ENCODE data around the gene ANKRD23. TPM values are rescaled to one million over a fixed set of nuclear protein-coding genes. Genes with fewer than 3 reads are reported as not detected.

The ANKRD23 gene
- total and polyA plus RNA-seq, 2 of the 13 experiments (the other 11 are each of a cell fraction or from before 2014, with no cell fraction given) = 1.5 to 1.6 TPM

GRCh38 chr2:96816836-96817702 lies 26.8 kb downstream of the ANKRD23 start (continued):
- TF ChIP-seq FOXA1 (IDR thresholded peaks at IDR 0.05) = no peak
- 0 out of 2 replicates have a peak, but pooled peaks have one; percentile 11 for TF ChIP-seq FOXA1 (CRISPR knock-in tag; IDR thresholded peaks at IDR 0.05)
- TF ChIP-seq ZNF580 (CRISPR knock-in tag; IDR thresholded peaks at IDR 0.05; ENCODE audit: borderline replicate concordance, low read depth) = no peak
- 0 out of 2 replicates have a peak, but pooled peaks have one; percentile 4 for TF ChIP-seq CTCF (CRISPR knock-in tag; IDR thresholded peaks at IDR 0.05)
- no peak for TF ChIP-seq TMF1 (CRISPR knock-in tag; IDR thresholded peaks at IDR 0.05; ENCODE audit: low read depth)
- no peak for TF ChIP-seq PLRG1 (conservative IDR thresholded peaks at IDR 0.05)
- no peak for TF ChIP-seq AKNA (CRISPR knock-in tag; IDR thresholded peaks at IDR 0.05; ENCODE audit: borderline replicate concordance)
- TF ChIP-seq KDM4B (CRISPR knock-in tag; IDR thresholded peaks at IDR 0.05) = no peak
- no peak for TF ChIP-seq TRAFD1 (CRISPR knock-in tag; IDR thresholded peaks at IDR 0.05; ENCODE audit: borderline replicate concordance)
- no peak for TF ChIP-seq PHF21A (CRISPR knock-in tag; IDR thresholded peaks at IDR 0.05)
- no peak for TF ChIP-seq MEF2D (CRISPR knock-in tag; IDR thresholded peaks at IDR 0.05)
- TF ChIP-seq ZNF510 (CRISPR knock-in tag; IDR thresholded peaks at IDR 0.05; ENCODE audit: low read depth) = 0 out of 2 replicates have a peak, but pooled peaks have one; percentile 28
- no peak for TF ChIP-seq FOXJ3 (CRISPR knock-in tag; IDR thresholded peaks at IDR 0.05; ENCODE audit: borderline replicate concordance)
- TF ChIP-seq SRSF4 (IDR thresholded peaks at IDR 0.05; ENCODE audit: low read depth, low read length, poor library complexity, severe bottlenecking) = no peak
- TF ChIP-seq YY1 (IDR thresholded peaks at IDR 0.05; ENCODE audit: insufficient read depth, insufficient replicate concordance, low read depth, low read length) = no peak
- TF ChIP-seq BRD4 (CRISPR knock-in tag; IDR thresholded peaks at IDR 0.05) = no peak
- TF ChIP-seq EEA1 (CRISPR knock-in tag; IDR thresholded peaks at IDR 0.05; ENCODE audit: borderline replicate concordance) = no peak

All from HepG2 (cell line).